ENCODE data around the gene ZYX. TPM values are rescaled to one million over a fixed set of nuclear protein-coding genes. Genes with fewer than 3 reads are reported as not detected.

ZYX gene
- polyA plus RNA-seq = 1.4 and 4.9 TPM in 2 replicates

GRCh38 chr7:143380646-143381426 lies at the start of gene ZYX:
TSS of gene ZYX (plus strand) at chr7:143381345. CDS start at chr7:143381572, 227 bp downstream.

GRCh38 chr7:143362131-143363015 lies 18.8 kb upstream of the ZYX start, which contains the start of gene FAM131B:
TSS of gene FAM131B (minus strand) at chr7:143362713. CDS start at chr7:143362603, 110 bp downstream.

GRCh38 chr7:143408686-143409561 lies 27.8 kb downstream of the ZYX start, which contains the start of gene EPHA1:
TSS of gene EPHA1 (minus strand) at chr7:143408856. CDS start at chr7:143408805, 51 bp downstream.

Other genes with a start within 250 kb of the ZYX start
- gene PIP, start 249.3 kb upstream of the ZYX start, polyA plus RNA-seq = not detected in 2 replicates
- not detected in 2 replicates for gene TAS2R39, start 197.9 kb upstream of the ZYX start, polyA plus RNA-seq
- not detected in 2 replicates for gene TAS2R40, start 159.3 kb upstream of the ZYX start, polyA plus RNA-seq
- 54.2 and 54.6 TPM in 2 replicates for gene GSTK1, start 117.9 kb upstream of the ZYX start, polyA plus RNA-seq
- gene TMEM139, start 96.4 kb upstream of the ZYX start, polyA plus RNA-seq = 2.9 TPM in 1 of 2 replicates, not detected in the other
- 1.3 and 3.5 TPM in 2 replicates for gene CASP2, start 93.0 kb upstream of the ZYX start, polyA plus RNA-seq
- gene CLCN1, start 65.2 kb upstream of the ZYX start, polyA plus RNA-seq = not detected in 2 replicates
- 0.35 and 3.6 TPM in 2 replicates for gene FAM131B, start 18.6 kb upstream of the ZYX start, polyA plus RNA-seq
- not detected in 2 replicates for gene EPHA1, start 27.5 kb downstream of the ZYX start, polyA plus RNA-seq
- not detected in 2 replicates for gene TAS2R60, start 62.1 kb downstream of the ZYX start, polyA plus RNA-seq
- not detected in 2 replicates for gene TAS2R41, start 96.5 kb downstream of the ZYX start, polyA plus RNA-seq
- not detected in 2 replicates for gene CTAGE15, start 190.5 kb downstream of the ZYX start, polyA plus RNA-seq
- 0.31 and 0.32 TPM in 2 replicates for gene TCAF2, start 239.6 kb downstream of the ZYX start, polyA plus RNA-seq